Activated CD4-positive, alpha-beta T cell treated with anti-CD3 and anti-CD28 coated beads, Interleukin-2, amount 50 U/mL, for 1 hour (primary cell): Measurements from ENCODE around the gene APEX2.
"Not testable (repeated sequence)": the region's sequence is repeated elsewhere in the genome, so short reads cannot be mapped to it uniquely, and the experiment has no call there.

Experiments used
- DNase-seq: peaks from one replicate; pipeline ENCODE4 v3.0.0-alpha.2; 2020

Gene APEX2

DNA sequence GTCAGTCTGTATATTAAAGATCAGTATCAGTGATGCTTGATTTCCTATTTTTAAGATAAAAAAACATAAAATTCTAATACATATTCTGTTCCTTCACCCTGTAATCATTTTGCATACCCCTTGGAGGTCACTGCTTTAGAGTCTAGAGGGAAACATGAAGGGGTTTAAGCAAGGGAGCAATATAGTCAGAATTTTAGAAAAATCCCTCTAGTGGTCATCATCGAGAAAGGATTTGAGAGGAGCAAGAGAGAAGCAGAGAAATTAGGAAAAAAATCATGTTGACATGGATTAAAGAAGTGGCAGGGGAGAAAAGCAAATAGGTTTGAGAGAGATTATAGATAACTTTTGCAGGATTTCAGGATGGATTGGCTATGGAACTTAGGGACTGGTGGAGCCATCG is 11.1 kb downstream of the APEX2 start:
- no peak for DNase-seq

DNA sequence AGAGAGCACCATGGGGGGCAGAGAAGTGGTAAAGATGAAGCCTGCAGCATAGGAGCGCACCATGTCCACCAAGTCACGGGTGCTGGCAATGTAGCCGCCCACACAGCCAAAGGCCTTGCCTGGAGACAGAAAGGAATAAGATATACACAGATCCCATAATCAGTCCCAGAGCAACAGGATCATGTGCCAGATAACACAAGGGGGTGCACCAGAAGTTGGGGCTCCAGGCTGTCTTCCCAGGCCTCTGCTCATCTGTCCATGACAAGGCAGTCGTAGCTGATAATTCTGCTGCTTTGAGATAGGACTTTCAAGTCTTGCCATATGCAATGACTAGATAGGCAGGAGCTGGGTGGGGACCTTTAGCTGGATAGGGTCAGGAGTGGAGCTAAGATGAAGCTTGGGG is 14.7 kb downstream of the APEX2 start:
- no peak for DNase-seq

DNA sequence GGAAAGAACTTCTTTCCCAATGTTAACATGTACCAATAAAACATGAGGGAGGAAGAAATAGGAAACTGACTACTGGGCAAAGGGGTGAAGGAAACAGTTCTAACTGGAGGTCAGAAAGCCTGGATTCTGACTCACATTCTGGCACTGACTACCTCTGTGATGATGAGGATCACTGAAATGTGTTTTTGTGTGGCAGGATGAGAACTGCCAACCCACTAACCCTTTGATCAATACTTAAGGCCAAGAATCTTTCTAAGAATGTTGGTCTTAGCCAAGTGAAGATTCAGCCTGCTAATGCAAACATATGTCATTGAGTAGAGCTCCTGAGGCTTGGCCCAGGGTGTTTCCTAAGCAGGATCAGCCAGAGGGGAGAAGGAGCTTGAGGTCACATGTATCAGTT is 26.0 kb downstream of the APEX2 start:
- DNase-seq = no peak

DNA sequence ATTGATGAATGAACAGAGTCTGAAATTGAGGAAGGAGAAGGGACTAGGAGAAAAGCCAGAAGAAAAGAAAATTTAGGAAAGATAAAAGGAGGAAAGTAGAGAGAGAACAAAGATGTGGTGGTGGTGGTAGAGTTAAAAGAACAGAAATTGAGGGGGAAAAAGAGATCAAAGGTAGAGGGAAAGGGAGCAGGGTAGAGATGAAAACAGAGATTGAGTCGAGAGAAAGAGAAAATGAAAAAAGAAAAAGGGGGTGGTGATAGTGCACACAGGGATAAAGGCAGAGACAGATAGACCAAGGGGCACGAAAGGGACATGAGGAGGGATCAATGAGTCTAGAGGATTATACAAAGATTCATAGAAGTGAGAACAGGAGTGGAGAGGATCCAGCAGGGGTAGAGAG is 26.7 kb downstream of the APEX2 start:
- no peak for DNase-seq

DNA sequence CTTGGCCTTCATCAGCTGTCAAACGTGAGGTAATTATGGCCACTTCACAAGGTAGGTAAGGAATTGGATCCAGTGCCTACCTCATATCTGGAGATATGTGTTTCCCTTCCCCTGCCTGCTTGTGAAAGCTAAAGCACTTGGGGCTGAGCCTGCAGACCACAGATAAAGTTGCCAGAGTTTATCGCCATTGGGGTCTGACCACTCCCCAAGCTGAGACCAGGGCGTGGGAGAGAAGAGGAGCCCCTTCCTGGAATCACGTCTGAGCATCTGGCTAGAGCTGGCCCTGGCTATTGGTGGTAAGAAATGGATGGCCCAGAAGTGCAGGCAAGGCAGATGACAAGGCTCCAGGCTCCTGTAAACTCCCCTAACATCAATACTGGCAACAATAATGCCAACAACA is 27.9 kb downstream of the APEX2 start:
- DNase-seq = no peak

DNA sequence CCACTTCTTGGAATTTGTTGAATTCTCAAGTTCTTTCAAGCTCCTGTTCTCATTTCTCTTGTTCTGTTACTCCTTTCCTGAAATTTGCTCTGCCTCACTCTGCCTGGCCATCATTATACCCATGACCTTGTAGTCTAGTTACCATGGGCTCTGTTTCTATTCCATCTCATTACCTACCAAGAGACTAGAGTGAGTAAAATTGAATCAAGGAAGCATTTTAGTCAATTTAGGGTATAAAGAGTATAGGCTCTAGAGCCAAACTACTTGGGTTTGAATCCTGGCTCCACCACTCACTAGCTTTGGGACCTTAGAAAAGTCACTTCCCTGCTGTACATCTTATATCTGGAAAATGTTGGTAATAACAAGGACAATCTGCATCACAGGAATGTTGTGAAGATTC is 28.4 kb downstream of the APEX2 start:
- DNase-seq = no peak

DNA sequence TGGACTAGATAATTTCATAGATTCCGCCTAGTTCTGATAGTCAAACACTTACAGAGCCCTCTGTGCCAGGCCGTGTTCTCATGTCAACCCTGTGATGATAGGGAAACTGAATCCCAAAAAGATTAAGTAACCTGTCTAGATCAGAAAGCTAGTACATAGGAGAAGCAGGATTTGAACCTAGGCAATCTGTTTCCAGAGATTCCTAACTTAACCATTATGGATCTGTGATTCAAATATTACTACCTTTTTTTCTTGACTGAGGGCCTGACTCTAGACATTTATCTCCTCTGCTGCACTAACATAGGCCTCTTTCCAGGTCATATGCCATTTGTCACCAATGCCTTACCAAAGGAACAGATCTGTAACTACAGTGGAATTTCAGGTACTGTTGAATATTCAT is 29.1 kb downstream of the APEX2 start:
- DNase-seq = no peak

DNA sequence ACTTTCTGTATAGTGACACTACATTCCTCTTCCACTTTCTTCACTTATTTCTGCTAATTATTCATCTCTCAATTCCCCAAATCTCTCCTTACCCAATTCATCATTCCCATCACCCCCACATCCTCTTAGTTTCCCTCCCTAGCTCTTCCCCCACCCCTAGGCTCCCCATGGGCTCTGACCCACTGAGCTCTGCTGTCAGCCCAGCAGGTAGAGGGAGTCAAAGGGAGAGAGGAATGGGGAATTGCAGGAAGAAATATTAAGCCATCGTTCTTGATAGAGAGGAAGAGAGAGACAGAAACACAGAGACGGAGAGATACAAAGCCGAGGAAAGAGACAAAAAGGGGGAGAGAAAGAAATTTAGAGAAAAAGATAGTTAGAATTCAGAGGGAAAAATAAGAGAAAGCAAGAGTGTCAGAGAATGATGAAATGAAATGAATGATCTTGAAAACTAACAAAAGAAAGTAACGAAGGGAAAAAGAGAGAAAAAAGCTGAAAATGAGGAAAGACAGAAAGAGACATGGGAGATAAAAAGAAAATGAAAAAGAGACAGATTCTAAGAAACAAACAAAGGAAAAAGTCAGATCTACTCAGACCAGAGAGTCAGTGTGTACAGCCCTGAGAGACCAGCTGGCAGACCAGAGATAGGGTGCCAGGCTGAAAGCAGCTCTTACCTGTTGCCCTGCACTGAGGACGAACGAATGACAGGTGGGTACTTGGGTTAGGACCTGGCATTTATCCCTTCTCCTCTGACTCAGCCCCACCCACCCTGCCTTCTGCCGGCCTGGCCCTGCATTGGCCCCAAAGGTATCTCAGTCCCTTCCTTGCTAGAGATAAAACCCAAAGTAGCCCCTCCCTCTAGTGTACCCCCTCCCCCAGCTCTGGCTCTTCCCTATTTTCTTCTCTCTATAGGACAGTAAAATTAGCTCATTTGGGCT is 30.4 kb downstream of the APEX2 start, which contains the start of gene ALAS2:
Gene ALAS2 (minus strand): TSS at position 707 of the 935 bp plus-strand sequence. CDS start 4,977 bp downstream, outside the sequence.
- DNase-seq = no peak

DNA sequence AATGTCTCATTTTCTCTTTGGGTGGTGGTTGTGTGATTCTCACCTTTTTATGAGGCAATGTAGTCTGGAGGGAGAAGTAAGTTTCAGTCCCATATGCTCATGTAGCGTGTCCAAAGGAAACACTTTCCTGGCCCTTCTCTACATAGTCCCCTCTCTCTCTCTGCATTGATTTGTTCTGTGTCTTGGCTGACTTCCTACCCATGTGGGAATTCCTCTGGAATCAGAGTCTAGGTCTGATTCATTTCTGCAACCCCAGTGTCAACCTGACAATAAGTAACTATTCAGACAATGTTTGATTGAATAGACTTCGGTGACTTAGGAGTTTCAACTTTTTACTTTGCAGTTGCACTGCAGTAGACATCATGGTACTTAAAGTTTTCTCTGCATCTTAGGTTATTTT is 33.3 kb downstream of the APEX2 start:
- DNase-seq = no peak

DNA sequence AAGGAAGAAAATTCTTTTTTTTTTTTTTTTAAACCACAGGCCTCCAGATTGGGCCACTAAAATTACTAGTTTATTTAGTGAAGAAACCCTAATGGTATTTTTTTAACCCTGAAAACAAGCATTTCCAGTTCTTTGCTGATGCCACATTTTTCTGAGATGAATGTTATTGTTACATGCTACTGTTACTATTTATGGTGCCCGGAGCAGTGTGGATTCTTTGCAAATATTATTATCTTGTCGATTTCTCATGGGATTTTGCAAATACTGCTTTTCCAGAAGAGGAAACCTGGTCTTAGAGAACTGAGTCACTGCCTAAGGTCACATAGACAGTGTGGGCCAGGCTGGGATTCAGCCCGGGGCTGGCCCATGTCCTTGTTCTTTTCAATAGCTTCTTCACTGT is 39.3 kb downstream of the APEX2 start:
- DNase-seq = no peak

DNA sequence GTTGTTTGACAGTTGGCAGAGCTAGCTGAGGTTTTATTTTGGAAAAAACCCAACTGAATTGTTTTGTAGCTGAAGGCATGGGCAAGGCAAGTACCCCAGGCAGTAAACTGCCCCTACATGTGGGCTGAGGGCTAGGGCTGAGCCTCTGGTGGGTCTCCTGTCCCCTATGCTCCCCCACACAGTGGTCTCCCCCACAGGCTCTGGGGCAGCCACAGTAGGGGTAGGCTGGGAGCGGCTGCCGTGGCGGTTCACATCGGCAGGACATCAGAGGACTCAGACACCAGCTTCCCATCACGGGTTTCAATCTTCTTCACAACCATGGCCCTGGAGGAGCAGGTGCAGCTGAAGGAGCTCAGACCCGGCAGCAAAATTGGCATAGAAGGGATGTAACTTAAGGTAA is 41.4 kb downstream of the APEX2 start:
- no peak for DNase-seq

DNA sequence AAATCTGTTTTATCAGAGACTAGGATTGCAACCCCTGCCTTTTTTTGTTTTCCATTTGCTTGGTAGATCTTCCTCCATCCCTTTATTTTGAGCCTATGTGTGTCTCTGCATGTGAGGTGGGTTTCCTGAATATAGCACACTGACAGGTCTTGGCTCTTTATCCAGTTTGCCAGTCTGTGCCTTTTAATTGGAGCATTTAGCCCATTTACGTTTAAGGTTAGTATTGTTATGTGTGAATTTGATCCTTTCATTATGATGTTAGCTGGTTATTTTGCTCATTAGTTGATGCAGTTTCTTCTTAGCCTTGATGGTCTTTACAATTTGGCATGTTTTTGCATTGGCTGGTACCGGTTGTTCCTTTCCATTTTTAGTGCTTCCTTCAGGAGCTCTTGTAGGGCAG is 50.4 kb downstream of the APEX2 start:
- not testable (repeated sequence) for DNase-seq

DNA sequence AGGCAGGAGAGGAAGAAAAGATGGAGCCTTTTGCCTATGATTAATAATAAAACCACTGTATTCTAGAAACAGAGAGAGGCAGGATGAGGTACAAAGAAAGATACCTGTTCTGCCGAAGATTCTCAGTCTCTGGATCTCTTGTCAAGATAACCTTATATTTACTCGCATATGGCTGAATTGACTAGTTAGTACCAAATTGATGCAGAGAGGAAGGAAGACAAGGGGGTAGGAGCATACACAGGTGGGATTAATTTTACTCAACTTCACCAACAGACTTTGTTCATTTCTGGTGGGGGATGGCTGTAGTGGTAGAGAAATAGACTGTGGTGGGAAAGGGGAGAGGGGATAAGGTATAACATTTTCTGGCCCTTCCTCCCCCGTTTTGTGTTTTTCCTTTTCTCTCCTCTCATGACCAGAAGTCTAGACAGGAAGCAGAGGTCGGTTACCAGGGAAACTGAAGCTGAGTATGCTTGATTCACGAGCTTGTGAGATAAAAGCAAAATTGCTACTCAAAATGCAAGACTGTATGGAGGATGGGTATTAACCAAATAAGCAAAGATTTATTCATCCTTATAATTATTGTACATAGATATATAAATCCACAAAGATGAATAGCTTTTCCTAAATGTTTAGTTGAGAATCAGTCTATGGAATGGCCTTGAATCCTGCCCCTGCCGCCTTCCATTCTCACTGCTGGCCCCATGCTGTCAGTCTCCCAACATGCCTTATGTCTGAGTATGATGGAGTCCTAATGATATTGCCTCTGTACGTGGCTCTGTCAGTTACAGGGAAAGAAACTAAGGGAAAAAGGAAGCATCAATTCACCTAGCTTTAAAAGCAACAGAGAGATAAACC is 56.9 kb downstream of the APEX2 start:
- DNase-seq = peak; percentile 14

DNA sequence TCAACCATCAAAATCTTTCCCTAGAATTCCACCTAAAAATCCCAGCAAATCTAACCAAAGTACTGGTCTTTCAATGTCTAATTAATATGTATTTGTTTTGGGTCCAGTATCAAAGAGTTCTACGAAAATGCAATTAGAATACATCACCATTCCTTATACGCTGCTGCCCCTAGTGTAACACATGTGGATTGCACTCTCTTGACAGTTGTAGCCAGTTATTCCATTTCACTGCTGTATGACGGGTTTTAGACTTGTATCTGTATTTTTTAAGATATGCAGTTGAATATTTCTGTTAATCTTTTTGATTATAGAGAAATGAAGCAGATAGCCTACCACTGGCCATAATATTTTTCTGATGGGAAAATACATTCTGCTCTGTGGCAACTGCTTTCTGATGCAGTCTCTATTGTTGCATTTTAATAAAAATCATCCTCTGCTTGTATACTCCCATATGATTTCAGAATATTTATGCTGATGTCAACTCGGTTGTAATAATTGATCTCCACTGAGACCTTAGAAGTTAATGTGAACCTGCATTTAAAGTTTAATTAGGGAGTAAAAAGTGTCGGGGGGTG is 57.6 kb downstream of the APEX2 start:
- DNase-seq = peak; percentile 25
